Measurements from ENCODE around the gene CAP2. TPM values are rescaled to one million over a fixed set of nuclear protein-coding genes. Genes with fewer than 3 reads are reported as not detected.
"Not testable (repeated sequence)": the region's sequence is repeated elsewhere in the genome, so short reads cannot be mapped to it uniquely, and the experiment has no call there.

CAP2 gene
- total RNA-seq, 2 donors from 2014 or later: 2.3 to 5.7 TPM

GRCh38 chr6:17580518-17581048 lies 187.2 kb downstream of the CAP2 start:
- H3K4me1 ChIP-seq: peaks cover 5% of the 10 kb centered on the region
- H3K27me3 ChIP-seq: no peaks in the 10 kb centered on the region
- TF ChIP-seq CTCF (IDR thresholded peaks at IDR 0.05) (no peak), POLR2A (IDR thresholded peaks at IDR 0.05) (peak in 1 of 3 donors; percentile 16)
- peak; percentile 70 for ATAC-seq
- H3K9me3 ChIP-seq: no peaks in the 10 kb centered on the region
- intact Hi-C loops (cut with DNase I): no loop called here
- H3K36me3 ChIP-seq (replicated peaks in 1 of 2; ENCODE audit: insufficient read depth in 1 of 2, low read depth in 2 of 2): no peaks in the 10 kb centered on the region
- 19 to 22% methylated on average over 20 to 37 of the region's 53 CpGs for WGBS, 2 donors
- peak overlapping the region; percentile 15 to 39 for H3K4me3 ChIP-seq
- DNase-seq: peak; percentile 42 to 75 (median 50)
- H3K27ac ChIP-seq: peak overlapping the region in 2 of 4 donors; percentile 14 to 57

- H3K4me3 ChIP-seq; H3K27ac ChIP-seq; H3K4me1 ChIP-seq; ATAC-seq; intact Hi-C loops (cut with DNase I); H3K27me3 ChIP-seq; H3K9me3 ChIP-seq; H3K36me3 ChIP-seq (replicated peaks in 1 of 2; ENCODE audit: insufficient read depth in 1 of 2, low read depth in 2 of 2): not testable (repeated sequence)
- DNase-seq: peak in 1 of 4 donors; percentile 39
- 86 to 87% methylated on average over 7 of the region's 7 CpGs for WGBS, 2 donors
Observed at GRCh38 chr6:17581282-17581681, 187.9 kb downstream of the CAP2 start.

- WGBS, 2 donors: 14 to 19% methylated on average over 5 of the region's 5 CpGs
- no peaks in the 10 kb centered on the region for H3K27me3 ChIP-seq
- peak overlapping the region in 3 of 4 donors; percentile 33 to 59 (median 41) for H3K27ac ChIP-seq
- no peaks in the 10 kb centered on the region for H3K36me3 ChIP-seq (replicated peaks in 1 of 2; ENCODE audit: insufficient read depth in 1 of 2, low read depth in 2 of 2)
- intact Hi-C loops (cut with DNase I): no loop called here
- H3K4me3 ChIP-seq: no peak overlapping the region
- H3K9me3 ChIP-seq: no peaks in the 10 kb centered on the region
- DNase-seq: peak in 3 of 4 donors; percentile 6 to 29 (median 18)
- ATAC-seq: no peak
- peaks cover 5% of the 10 kb centered on the region for H3K4me1 ChIP-seq
- TF ChIP-seq POLR2A (IDR thresholded peaks at IDR 0.05) (no peak), CTCF (IDR thresholded peaks at IDR 0.05) (no peak)
Observed at GRCh38 chr6:17583811-17584210, 190.4 kb downstream of the CAP2 start.

- H3K36me3 ChIP-seq (replicated peaks in 1 of 2; ENCODE audit: insufficient read depth in 1 of 2, low read depth in 2 of 2): no peaks in the 10 kb centered on the region
- peak; percentile 79 for ATAC-seq
- H3K4me3 ChIP-seq: no peak overlapping the region
- peak overlapping the region in 3 of 4 donors; percentile 33 to 59 (median 41) for H3K27ac ChIP-seq
- no peaks in the 10 kb centered on the region for H3K9me3 ChIP-seq
- TF ChIP-seq POLR2A (IDR thresholded peaks at IDR 0.05) (no peak), CTCF (IDR thresholded peaks at IDR 0.05) (peak; percentile 60 to 97 (median 86))
- DNase-seq: peak; percentile 33 to 58 (median 42)
- intact Hi-C loops (cut with DNase I): no loop called here
- H3K4me1 ChIP-seq: peaks cover 5% of the 10 kb centered on the region
- 2 to 3% methylated on average over 7 of the region's 7 CpGs for WGBS, 2 donors
- H3K27me3 ChIP-seq: no peaks in the 10 kb centered on the region
Observed at GRCh38 chr6:17584241-17584803, 190.9 kb downstream of the CAP2 start.

GRCh38 chr6:17585766-17586490 lies 192.5 kb downstream of the CAP2 start:
- intact Hi-C loops (cut with DNase I): loop anchor here (5.0 kb wide), 1 partner anchor 424 kb away; no protein-coding TSS in a partner anchor
- DNase-seq (peak in 3 of 4 donors; percentile 17 to 26 (median 19)), ATAC-seq (peak; percentile 21)
- WGBS, 2 donors: 56 to 68% methylated on average over 7 of the region's 7 CpGs
- no peak overlapping the region for H3K4me3 ChIP-seq
- no peak for TF ChIP-seq POLR2A (IDR thresholded peaks at IDR 0.05)
- TF ChIP-seq CTCF (IDR thresholded peaks at IDR 0.05): peak in 5 of 7 experiments; percentile 12 to 35 (median 28)
- H3K9me3 ChIP-seq: no peaks in the 10 kb centered on the region
- H3K36me3 ChIP-seq (replicated peaks in 1 of 2; ENCODE audit: insufficient read depth in 1 of 2, low read depth in 2 of 2): no peaks in the 10 kb centered on the region
- no peaks in the 10 kb centered on the region for H3K27me3 ChIP-seq
- no peak overlapping the region for H3K27ac ChIP-seq
- H3K4me1 ChIP-seq: peaks cover 5% of the 10 kb centered on the region

- H3K4me3 ChIP-seq; H3K9me3 ChIP-seq; H3K27ac ChIP-seq; H3K27me3 ChIP-seq; ATAC-seq; H3K36me3 ChIP-seq (replicated peaks in 1 of 2; ENCODE audit: insufficient read depth in 1 of 2, low read depth in 2 of 2); H3K4me1 ChIP-seq; DNase-seq: not testable (repeated sequence)
- WGBS, 2 donors: 82 to 84% methylated on average over 13 of the region's 13 CpGs
- intact Hi-C loops (cut with DNase I): loop anchor here (5.0 kb wide), 1 partner anchor 424 kb away; no protein-coding TSS in a partner anchor
Observed at GRCh38 chr6:17586623-17587022, 193.2 kb downstream of the CAP2 start.

All from body of pancreas (tissue), 4 donors.